ENCODE measurements around the gene SHH.

GRCh38 chr7:155825336-155825735, 13.1 kb upstream of the SHH start:
- no peak for TF ChIP-seq TAF1 (IDR thresholded peaks at IDR 0.05; ENCODE audit: low read depth)
- TF ChIP-seq MXI1 (conservative IDR thresholded peaks at IDR 0.05; ENCODE audit: poor library complexity, severe bottlenecking): no peak
- TF ChIP-seq CTCF (IDR thresholded peaks at IDR 0.05; ENCODE audit: poor library complexity, severe bottlenecking): no peak
- no peak for TF ChIP-seq EZH2 (IDR thresholded peaks at IDR 0.05; ENCODE audit: borderline replicate concordance, insufficient read depth, low read length, poor library complexity, severe bottlenecking)
- no peak for TF ChIP-seq POLR2AphosphoS5 (IDR thresholded peaks at IDR 0.05)
- no peak for TF ChIP-seq REST (IDR thresholded peaks at IDR 0.05; ENCODE audit: borderline replicate concordance)
- TF ChIP-seq RAD21 (conservative IDR thresholded peaks at IDR 0.05): no peak
- TF ChIP-seq EP300 (conservative IDR thresholded peaks at IDR 0.05; ENCODE audit: poor library complexity, severe bottlenecking): no peak
